Loucy (cell line): ENCODE data around the gene GPR137B.

Source experiments
- H2AFZ ChIP-seq: fragments of 200-600 bp; sonication (generic); 2 replicates; pipeline ENCODE4 v1.6.0; 2016; ENCODE audit warnings: antibody characterized with exemption, mild to moderate bottlenecking, low read length, moderate library complexity
- H3F3A ChIP-seq: fragments of 200-600 bp; 2 replicates; pipeline ENCODE4 v1.6.0; 2016; ENCODE audit warnings: antibody characterized with exemption, low read depth, mild to moderate bottlenecking
- H3K27me3 ChIP-seq: fragments of 200-600 bp; sonication (generic); 2 replicates; pipeline ENCODE4 v1.6.1; 2014; ENCODE audit warnings: low read length, mild to moderate bottlenecking; ENCODE audit not compliant: insufficient read depth, poor library complexity, severe bottlenecking
- H3K36me3 ChIP-seq: fragments of 200-600 bp; sonication (generic); 2 replicates; pipeline ENCODE4 v1.6.1; 2016; ENCODE audit warnings: low read length; ENCODE audit not compliant: insufficient read depth
- H3K4me1 ChIP-seq: fragments of 200-600 bp; sonication (generic); 2 replicates; pipeline ENCODE4 v1.5.1; 2014; ENCODE audit warnings: low read length, mild to moderate bottlenecking; ENCODE audit not compliant: insufficient read depth, poor library complexity, severe bottlenecking
- H3K4me2 ChIP-seq: fragments of 200-600 bp; sonication (generic); 2 replicates; pipeline ENCODE4 v1.6.0; 2014; ENCODE audit warnings: antibody characterized with exemption, low read length, low read depth, mild to moderate bottlenecking; ENCODE audit not compliant: poor library complexity, severe bottlenecking
- H3K4me3 ChIP-seq: fragments of 200-600 bp; sonication (generic); 2 replicates; pipeline ENCODE4 v1.5.1; 2014; ENCODE audit warnings: low read length, mild to moderate bottlenecking, mixed read lengths; ENCODE audit not compliant: poor library complexity, severe bottlenecking
- H3K79me2 ChIP-seq: fragments of 200-600 bp; sonication (generic); 2 replicates; pipeline ENCODE4 v1.6.1; 2014; ENCODE audit warnings: low read length; ENCODE audit not compliant: insufficient read depth
- H3K9ac ChIP-seq: fragments of 200-600 bp; sonication (generic); 2 replicates; pipeline ENCODE4 v1.6.0; 2014; ENCODE audit warnings: mild to moderate bottlenecking, low read depth, low read length, moderate library complexity; ENCODE audit not compliant: poor library complexity, severe bottlenecking
- H3K9me2 ChIP-seq: fragments of 200-600 bp; sonication (generic); replicated peaks from 2 replicates; pipeline ENCODE4 v1.6.1; 2016; ENCODE audit warnings: low read depth, low read length, mixed read lengths
- H3K9me3 ChIP-seq: fragments of 200-600 bp; sonication (generic); 2 replicates; pipeline ENCODE4 v1.6.1; 2014; ENCODE audit warnings: mild to moderate bottlenecking, antibody characterized with exemption, low read length, low read depth; ENCODE audit not compliant: insufficient read depth
- H4K20me1 ChIP-seq: fragments of 200-600 bp; sonication (generic); 2 replicates; pipeline ENCODE4 v1.6.0; 2014; ENCODE audit warnings: antibody characterized with exemption, low read length, mild to moderate bottlenecking; ENCODE audit not compliant: insufficient read depth, poor library complexity, severe bottlenecking
- CTCF ChIP-seq: fragments of 200-600 bp; sonication (generic); conservative IDR thresholded peaks from 2 replicates; pipeline ENCODE4 v1.5.1; 2014; ENCODE audit warnings: mild to moderate bottlenecking, antibody characterized with exemption, low read length
- EZH2phosphoT487 ChIP-seq: fragments of 200-600 bp; IDR thresholded peaks from 2 replicates; pipeline ENCODE4 v1.6.1; 2018; ENCODE audit warnings: antibody characterized with exemption, mild to moderate bottlenecking, moderate library complexity, borderline replicate concordance

Gene GPR137B

GRCh38 chr1:236200925-236201324, 58.6 kb downstream of the GPR137B start:
- no peak overlapping the region for H3K4me3 ChIP-seq
- H3K4me2 ChIP-seq = no peak overlapping the region
- no peaks in the 10 kb centered on the region for H4K20me1 ChIP-seq
- no peaks in the 10 kb centered on the region for H3K4me1 ChIP-seq
- peaks cover 7% of the 10 kb centered on the region; the same call in 1 of the 2 replicates for H3K9me3 ChIP-seq
- H3K79me2 ChIP-seq = no peaks in the 10 kb centered on the region
- H3K9ac ChIP-seq = no peak overlapping the region
- H3K9me2 ChIP-seq = no peaks in the 10 kb centered on the region
- H3K27me3 ChIP-seq = no peaks in the 10 kb centered on the region
- H3F3A ChIP-seq = no peaks in the 10 kb centered on the region
- H2AFZ ChIP-seq = no peak overlapping the region
- H3K36me3 ChIP-seq = no peaks in the 10 kb centered on the region
- no peak for TF ChIP-seq EZH2phosphoT487
- no peak for TF ChIP-seq CTCF

GRCh38 chr1:236201786-236202185, 59.4 kb downstream of the GPR137B start:
- no peaks in the 10 kb centered on the region for H3F3A ChIP-seq
- H3K4me1 ChIP-seq = no peaks in the 10 kb centered on the region
- H3K9me2 ChIP-seq = no peaks in the 10 kb centered on the region
- H4K20me1 ChIP-seq = no peaks in the 10 kb centered on the region
- no peak overlapping the region for H3K4me2 ChIP-seq
- H3K79me2 ChIP-seq = no peaks in the 10 kb centered on the region
- H3K4me3 ChIP-seq = no peak overlapping the region
- H3K9me3 ChIP-seq = peaks cover 7% of the 10 kb centered on the region; the same call in 1 of the 2 replicates
- TF ChIP-seq CTCF = no peak
- TF ChIP-seq EZH2phosphoT487 = no peak
- H3K36me3 ChIP-seq = no peaks in the 10 kb centered on the region
- H2AFZ ChIP-seq = no peak overlapping the region
- no peak overlapping the region for H3K9ac ChIP-seq
- H3K27me3 ChIP-seq = no peaks in the 10 kb centered on the region

GRCh38 chr1:236204039-236204438, 61.7 kb downstream of the GPR137B start:
- H3K27me3 ChIP-seq = no peaks in the 10 kb centered on the region
- H3F3A ChIP-seq = no peaks in the 10 kb centered on the region
- H4K20me1 ChIP-seq = no peaks in the 10 kb centered on the region
- no peak overlapping the region for H3K9ac ChIP-seq
- no peak overlapping the region for H3K4me3 ChIP-seq
- no peak overlapping the region for H2AFZ ChIP-seq
- peaks cover 7% of the 10 kb centered on the region; the same call in 1 of the 2 replicates for H3K9me3 ChIP-seq
- H3K4me1 ChIP-seq = no peaks in the 10 kb centered on the region
- no peaks in the 10 kb centered on the region for H3K79me2 ChIP-seq
- no peaks in the 10 kb centered on the region for H3K36me3 ChIP-seq
- no peak for TF ChIP-seq CTCF
- no peak for TF ChIP-seq EZH2phosphoT487
- H3K4me2 ChIP-seq = no peak overlapping the region
- H3K9me2 ChIP-seq = no peaks in the 10 kb centered on the region
